ENCODE measurements around the gene PCDH12. TPM values are rescaled to one million over a fixed set of nuclear protein-coding genes. Genes with fewer than 3 reads are reported as not detected.

Gene PCDH12
- total and polyA plus RNA-seq, 10 donors = 2.1 to 72.0 (median 33.4) TPM

DNA sequence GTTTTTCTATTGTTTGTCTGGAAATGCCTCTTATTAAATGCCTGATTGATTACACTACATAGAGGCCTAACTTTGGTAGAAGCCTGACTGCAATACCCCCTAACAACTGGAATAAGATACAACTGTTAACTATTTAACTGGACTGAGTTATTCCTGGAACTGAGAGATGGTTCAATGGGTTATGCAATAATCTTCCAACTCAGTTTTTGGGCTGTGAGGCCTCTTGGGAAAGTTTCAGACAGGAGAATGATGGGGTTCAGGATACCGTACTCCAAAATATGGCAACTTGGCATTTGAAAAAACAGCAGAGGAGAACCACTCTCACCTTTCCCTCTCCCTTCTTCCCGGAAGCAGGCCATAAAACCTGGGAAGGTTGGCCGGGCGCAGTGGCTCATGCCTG, 60.6 kb downstream of the PCDH12 start:
- no peaks in the 10 kb centered on the region for H3K4me1 ChIP-seq
- H3K9me3 ChIP-seq = no peaks in the 10 kb centered on the region
- peak overlapping the region in 1 of 8 donors; percentile 21 for H3K27ac ChIP-seq
- no peaks in the 10 kb centered on the region for H3K36me3 ChIP-seq
- DNase-seq = no peak
- 93 to 99% (median 95%) methylated on average over 4 of the region's 4 CpGs for WGBS, 5 donors
- intact Hi-C loops (cut with DNase I; ENCODE audit: low total_unique reads) = no loop called here
- H3K27me3 ChIP-seq (replicated peaks in 1 of 7) = peaks cover 0 to 3% (median 0%) of the 10 kb centered on the region in 7 donors
- H3K4me3 ChIP-seq = no peak overlapping the region
- TF ChIP-seq POLR2A (IDR thresholded peaks at IDR 0.05) (no peak), CTCF (IDR thresholded peaks at IDR 0.05 in 8 of 11, conservative IDR thresholded peaks at IDR 0.05 in 3 of 11) (no peak), POLR2AphosphoS5 (IDR thresholded peaks at IDR 0.05) (no peak)

Other genes starting within 250 kb of the PCDH12 start
- 10 to 100 TPM in 2 of 7 donors, 1 to 10 TPM in 5; 2.6 to 11.4 (median 7.4) TPM for gene PCDH1, start 79.8 kb downstream of the PCDH12 start, total RNA-seq
- 1 to 10 TPM in 2 of 3 donors, under 1 TPM in 1; 0.30 to 2.2 (median 1.4) TPM for gene PCDH1, start 79.8 kb downstream of the PCDH12 start, polyA plus RNA-seq
- 100 to 1,000 TPM; 101 to 194 (median 149) TPM for gene DELE1, start 34.3 kb downstream of the PCDH12 start, total RNA-seq
- 10 to 100 TPM; 36.1 to 83.3 (median 69.7) TPM for gene DELE1, start 34.3 kb downstream of the PCDH12 start, polyA plus RNA-seq
- gene RNF14, start 10.9 kb upstream of the PCDH12 start, total RNA-seq = 10 to 100 TPM; 42.5 to 60.2 (median 45.8) TPM
- gene RNF14, start 10.9 kb upstream of the PCDH12 start, polyA plus RNA-seq = 10 to 100 TPM; 13.6 to 24.3 (median 21.8) TPM
- gene GNPDA1, start 54.8 kb upstream of the PCDH12 start, total RNA-seq = 10 to 100 TPM; 26.7 to 35.7 (median 31.7) TPM
- gene GNPDA1, start 54.8 kb upstream of the PCDH12 start, polyA plus RNA-seq = 10 to 100 TPM; 13.9 to 29.9 (median 19.7) TPM
- 100 to 1,000 TPM in 2 of 7 donors, 10 to 100 TPM in 5; 58.4 to 111 (median 88.7) TPM for gene NDFIP1, start 150.6 kb upstream of the PCDH12 start, total RNA-seq
- 10 to 100 TPM; 14.2 to 26.8 (median 26.7) TPM for gene NDFIP1, start 150.6 kb upstream of the PCDH12 start, polyA plus RNA-seq

Measured in spleen (tissue), 11 donors.